GM13977 (cell line): ENCODE measurements around the gene TMEM95.
A peak's percentile ranks its signal among the peaks of the same experiment; 100 is the strongest.
"Not testable (repeated sequence)": the region's sequence is repeated elsewhere in the genome, so short reads cannot be mapped to it uniquely, and the experiment has no call there.

Experiments
- DNase-seq: peaks from one replicate; pipeline ENCODE4 v3.0.0; 2012; ENCODE audit warnings: low spot score
- CTCF ChIP-seq: IDR thresholded peaks from 2 replicates; pipeline ENCODE4 v1.5.1; 2012; ENCODE audit warnings: mild to moderate bottlenecking, control low read depth; ENCODE audit not compliant: insufficient read depth; ENCODE audit errors: extremely low read depth, missing control alignments
- in situ Hi-C: fragments of 300-500 bp; cut with MboI; formaldehyde crosslinking; loops from one replicate; pipeline ENCODE4 v1.12.0; 2022; ENCODE audit warnings: low sequenced_read_pairs, low pct_unique_long_range_greater_than_20kb, mixed read lengths, inconsistent platforms; ENCODE audit not compliant: unreplicated experiment

Gene TMEM95

GRCh38 chr17:7329374-7329996 is 25.5 kb upstream of the TMEM95 start:
- TF ChIP-seq CTCF: peak; percentile 4
- DNase-seq: peak; percentile 99
- in situ Hi-C loops: no loop called here

- TF ChIP-seq CTCF: no peak
Observed at GRCh38 chr17:7329997-7330637, 24.8 kb upstream of the TMEM95 start.

GRCh38 chr17:7330638-7331015 is 24.3 kb upstream of the TMEM95 start:
- DNase-seq: no peak
- no peak for TF ChIP-seq CTCF
- in situ Hi-C loops: no loop called here

More at GRCh38 chr17:7329997-7330637, 24.8 kb upstream of the TMEM95 start:
- in situ Hi-C loops: no loop called here
- DNase-seq: peak; percentile 90

DNA sequence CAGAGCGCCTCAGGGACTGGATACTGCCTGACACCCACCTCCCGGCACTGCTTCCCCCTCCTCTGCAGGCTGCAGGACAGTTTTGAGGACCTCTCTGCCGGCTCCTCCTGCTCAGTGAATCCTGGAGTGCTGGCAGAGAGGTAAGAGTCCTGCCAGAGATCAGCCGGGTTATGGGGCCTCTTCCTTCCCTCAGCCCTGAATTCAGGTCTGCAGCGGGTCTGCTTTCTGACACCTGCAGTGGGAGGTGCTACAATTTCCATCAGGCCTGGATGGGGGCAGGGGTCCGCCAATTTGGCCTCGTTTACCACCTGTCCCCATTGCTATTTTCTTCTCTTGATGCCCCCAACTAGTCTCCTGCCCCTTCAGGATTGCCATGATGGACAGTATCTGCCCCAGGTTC is 22.8 kb upstream of the TMEM95 start:
- no peak for TF ChIP-seq CTCF
- in situ Hi-C loops: no loop called here
- DNase-seq: no peak

DNA sequence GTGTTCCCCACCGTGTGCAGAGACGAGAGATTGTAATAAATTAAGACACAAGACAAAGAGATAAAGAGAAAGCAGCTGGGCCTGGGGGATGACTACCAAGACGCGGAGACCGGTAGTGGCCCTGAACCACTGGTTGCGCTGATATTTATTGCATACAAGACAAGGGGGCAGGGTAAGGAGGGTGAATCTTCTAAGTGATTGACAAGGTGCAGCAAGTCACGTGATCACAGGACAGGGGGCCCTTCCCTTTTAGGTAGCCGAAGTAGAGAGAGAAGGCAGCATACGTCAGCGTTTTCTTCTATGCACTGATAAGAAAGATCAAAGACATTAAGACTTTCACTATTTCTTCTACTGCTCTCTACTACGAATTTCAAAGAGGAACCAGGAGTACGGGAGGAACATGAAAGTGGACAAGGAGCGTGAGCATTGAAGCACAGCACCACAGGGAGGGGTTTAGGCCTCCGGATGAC is 22.3 kb upstream of the TMEM95 start:
- DNase-seq: not testable (repeated sequence)

DNA sequence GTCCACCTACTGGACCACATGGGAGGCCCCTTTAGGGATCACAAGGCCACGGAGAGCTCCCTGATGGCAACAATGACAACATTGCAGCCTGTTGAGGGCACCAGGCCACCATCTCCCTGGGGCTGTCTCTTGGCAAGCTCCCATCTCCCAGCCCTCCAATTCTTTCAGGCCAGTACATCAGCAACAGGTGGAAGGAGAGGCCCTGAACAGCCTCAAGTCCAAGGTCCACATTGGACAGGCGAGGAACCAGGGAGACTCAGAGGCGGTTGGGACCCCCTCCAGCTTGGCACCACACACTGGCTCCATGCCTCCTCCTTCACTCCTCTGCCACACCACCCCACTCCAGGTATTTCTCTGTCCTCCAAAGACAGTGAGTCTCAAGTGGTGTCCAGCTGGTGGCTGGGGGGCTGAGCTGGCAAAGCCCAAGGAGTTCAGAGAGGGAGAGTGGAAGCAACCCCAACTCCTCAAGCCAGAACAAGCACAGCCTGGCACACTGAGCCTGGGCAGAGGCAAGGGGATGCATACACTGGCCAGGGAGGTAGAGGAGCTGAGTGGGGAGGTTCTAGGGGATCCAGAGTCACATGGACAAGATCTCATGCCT is 19.9 kb upstream of the TMEM95 start:
- no peak for TF ChIP-seq CTCF
- no peak for DNase-seq
- in situ Hi-C loops: no loop called here

More for the DNA sequence above, 22.3 kb upstream of the TMEM95 start:
- in situ Hi-C loops: not testable (repeated sequence)

DNA sequence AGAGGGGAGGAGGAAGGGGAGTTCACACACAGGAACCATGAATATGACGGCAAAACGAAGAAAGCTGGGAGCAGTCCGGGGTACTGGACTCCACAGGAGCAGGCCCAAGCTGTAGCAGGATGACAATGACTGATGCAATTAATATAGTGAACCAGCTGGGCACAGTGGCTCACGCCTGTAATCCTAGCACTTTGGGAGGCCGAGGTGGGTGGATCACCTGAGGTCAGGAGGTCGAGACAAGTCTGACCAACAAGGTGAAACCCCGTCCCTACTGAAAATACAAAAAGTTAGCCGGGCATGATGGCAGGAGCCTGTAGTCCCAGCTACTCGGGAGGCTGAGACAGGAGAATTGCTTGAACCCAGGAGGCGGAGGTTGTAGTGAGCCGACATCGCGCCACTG is 19.2 kb upstream of the TMEM95 start:
- DNase-seq, in situ Hi-C loops: not testable (repeated sequence)
